T follicular helper cell (primary cell): Measurements from ENCODE around the gene SLC4A1AP.

Source experiments
- DNase-seq: peaks from one replicate; pipeline ENCODE4 v3.0.0-alpha.2; 2020; ENCODE audit warnings: low read depth

Gene SLC4A1AP

GRCh38 chr2:27720004-27720551 is 56.4 kb downstream of the SLC4A1AP start:
- no peak for DNase-seq

GRCh38 chr2:27721335-27721734 is 57.6 kb downstream of the SLC4A1AP start:
- DNase-seq = no peak

- no peak for DNase-seq
These were observed 58.3 kb downstream of the SLC4A1AP start for GRCh38 chr2:27721884-27722485.

- DNase-seq = no peak
These were observed 59.9 kb downstream of the SLC4A1AP start for GRCh38 chr2:27723372-27724144.

GRCh38 chr2:27724191-27724590 is 60.5 kb downstream of the SLC4A1AP start:
- no peak for DNase-seq

GRCh38 chr2:27724905-27725701 is 61.4 kb downstream of the SLC4A1AP start:
- no peak for DNase-seq

GRCh38 chr2:27727257-27727656 is 63.6 kb downstream of the SLC4A1AP start:
- DNase-seq = no peak

GRCh38 chr2:27728081-27728858 is 64.6 kb downstream of the SLC4A1AP start:
- DNase-seq = no peak

GRCh38 chr2:27729198-27729597 is 65.5 kb downstream of the SLC4A1AP start:
- DNase-seq = no peak

GRCh38 chr2:27729614-27730013 is 65.9 kb downstream of the SLC4A1AP start:
- DNase-seq = no peak

GRCh38 chr2:27730261-27730662 is 66.6 kb downstream of the SLC4A1AP start:
- DNase-seq = no peak

GRCh38 chr2:27730980-27731691 is 67.4 kb downstream of the SLC4A1AP start:
- DNase-seq = no peak

- no peak for DNase-seq
These were observed 70.6 kb downstream of the SLC4A1AP start for GRCh38 chr2:27734305-27734704.

GRCh38 chr2:27735263-27735904 is 71.7 kb downstream of the SLC4A1AP start:
- peak; percentile 13 for DNase-seq

GRCh38 chr2:27736031-27736889 is 72.6 kb downstream of the SLC4A1AP start:
- DNase-seq = no peak

- no peak for DNase-seq
These were observed 73.2 kb downstream of the SLC4A1AP start for GRCh38 chr2:27736890-27737204.

GRCh38 chr2:27737676-27738348 is 74.1 kb downstream of the SLC4A1AP start:
- DNase-seq = no peak

GRCh38 chr2:27738349-27739057 is 74.8 kb downstream of the SLC4A1AP start:
- no peak for DNase-seq

GRCh38 chr2:27739058-27739373 is 75.3 kb downstream of the SLC4A1AP start:
- DNase-seq = no peak
